Measurements from ENCODE around the gene ROBO2.

GRCh38 chr3:77539014-77539413 lies 499.1 kb downstream of the ROBO2 start:
- TF ChIP-seq, protein P1, sequence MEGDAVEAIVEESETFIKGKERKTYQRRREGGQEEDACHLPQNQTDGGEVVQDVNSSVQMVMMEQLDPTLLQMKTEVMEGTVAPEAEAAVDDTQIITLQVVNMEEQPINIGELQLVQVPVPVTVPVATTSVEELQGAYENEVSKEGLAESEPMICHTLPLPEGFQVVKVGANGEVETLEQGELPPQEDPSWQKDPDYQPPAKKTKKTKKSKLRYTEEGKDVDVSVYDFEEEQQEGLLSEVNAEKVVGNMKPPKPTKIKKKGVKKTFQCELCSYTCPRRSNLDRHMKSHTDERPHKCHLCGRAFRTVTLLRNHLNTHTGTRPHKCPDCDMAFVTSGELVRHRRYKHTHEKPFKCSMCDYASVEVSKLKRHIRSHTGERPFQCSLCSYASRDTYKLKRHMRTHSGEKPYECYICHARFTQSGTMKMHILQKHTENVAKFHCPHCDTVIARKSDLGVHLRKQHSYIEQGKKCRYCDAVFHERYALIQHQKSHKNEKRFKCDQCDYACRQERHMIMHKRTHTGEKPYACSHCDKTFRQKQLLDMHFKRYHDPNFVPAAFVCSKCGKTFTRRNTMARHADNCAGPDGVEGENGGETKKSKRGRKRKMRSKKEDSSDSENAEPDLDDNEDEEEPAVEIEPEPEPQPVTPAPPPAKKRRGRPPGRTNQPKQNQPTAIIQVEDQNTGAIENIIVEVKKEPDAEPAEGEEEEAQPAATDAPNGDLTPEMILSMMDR (IDR thresholded peaks at IDR 0.05) = no peak
- no peak for TF ChIP-seq ZFX (IDR thresholded peaks at IDR 0.05; ENCODE audit: borderline replicate concordance)

All from 22Rv1 (cell line).